ENCODE results near the gene ITGA8. TPM values are rescaled to one million over a fixed set of nuclear protein-coding genes. Genes with fewer than 3 reads are reported as not detected.

The ITGA8 gene
- total RNA-seq, 1 donor from 2014 or later: 15.5 TPM

- Histone ChIP-seq H3K4me3 (no peak overlapping the region), H3K9me3 (no peaks in the 10 kb centered on the region), H3K27me3 (no peaks in the 10 kb centered on the region), H3K4me1 (peaks cover 4% of the 10 kb centered on the region), H3K36me3 (no peaks in the 10 kb centered on the region), H3K27ac (no peak overlapping the region)
- no peak for DNase-seq (ENCODE audit: extremely low spot score in 2 of 2)
- no peak for TF ChIP-seq POLR2A (IDR thresholded peaks at IDR 0.05)
- TF ChIP-seq, protein P1, sequence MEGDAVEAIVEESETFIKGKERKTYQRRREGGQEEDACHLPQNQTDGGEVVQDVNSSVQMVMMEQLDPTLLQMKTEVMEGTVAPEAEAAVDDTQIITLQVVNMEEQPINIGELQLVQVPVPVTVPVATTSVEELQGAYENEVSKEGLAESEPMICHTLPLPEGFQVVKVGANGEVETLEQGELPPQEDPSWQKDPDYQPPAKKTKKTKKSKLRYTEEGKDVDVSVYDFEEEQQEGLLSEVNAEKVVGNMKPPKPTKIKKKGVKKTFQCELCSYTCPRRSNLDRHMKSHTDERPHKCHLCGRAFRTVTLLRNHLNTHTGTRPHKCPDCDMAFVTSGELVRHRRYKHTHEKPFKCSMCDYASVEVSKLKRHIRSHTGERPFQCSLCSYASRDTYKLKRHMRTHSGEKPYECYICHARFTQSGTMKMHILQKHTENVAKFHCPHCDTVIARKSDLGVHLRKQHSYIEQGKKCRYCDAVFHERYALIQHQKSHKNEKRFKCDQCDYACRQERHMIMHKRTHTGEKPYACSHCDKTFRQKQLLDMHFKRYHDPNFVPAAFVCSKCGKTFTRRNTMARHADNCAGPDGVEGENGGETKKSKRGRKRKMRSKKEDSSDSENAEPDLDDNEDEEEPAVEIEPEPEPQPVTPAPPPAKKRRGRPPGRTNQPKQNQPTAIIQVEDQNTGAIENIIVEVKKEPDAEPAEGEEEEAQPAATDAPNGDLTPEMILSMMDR (IDR thresholded peaks at IDR 0.05): no peak
- TF ChIP-seq POLR2AphosphoS5 (IDR thresholded peaks at IDR 0.05; ENCODE audit: insufficient read depth in 1 of 2, low read depth in 1 of 2): no peak
- intact Hi-C loops (cut with DNase I): no loop called here
These were observed 21.9 kb upstream of the ITGA8 start for GRCh38 chr10:15741581-15741980.

DNA sequence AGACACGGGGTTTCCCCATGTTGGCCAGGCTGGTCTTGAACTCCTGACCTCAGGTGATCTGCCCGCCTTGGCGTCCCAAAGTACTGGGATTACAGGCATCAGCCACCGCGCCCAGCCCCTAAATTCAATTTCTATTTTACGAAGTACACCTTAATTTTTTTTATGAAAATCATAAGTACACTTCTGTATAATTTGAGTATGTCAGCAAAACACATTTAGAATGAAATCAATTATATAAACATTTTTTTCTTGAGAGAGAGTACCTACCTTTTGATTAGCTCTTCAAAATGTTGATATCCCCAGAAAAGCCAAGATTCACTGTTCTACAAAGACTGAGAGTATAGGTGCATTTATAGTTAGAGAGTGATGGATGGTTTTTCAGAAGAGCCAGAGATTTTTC lies 20.5 kb upstream of the ITGA8 start:
- peaks cover 6% of the 10 kb centered on the region for H3K4me1 ChIP-seq
- H3K27me3 ChIP-seq: no peaks in the 10 kb centered on the region
- DNase-seq (ENCODE audit: extremely low spot score in 2 of 2): no peak
- no peaks in the 10 kb centered on the region for H3K9me3 ChIP-seq
- H3K4me3 ChIP-seq: no peak overlapping the region
- intact Hi-C loops (cut with DNase I): no loop called here
- TF ChIP-seq POLR2AphosphoS5 (IDR thresholded peaks at IDR 0.05; ENCODE audit: insufficient read depth in 1 of 2, low read depth in 1 of 2) (no peak), POLR2A (IDR thresholded peaks at IDR 0.05) (no peak)
- TF ChIP-seq, protein P1 (IDR thresholded peaks at IDR 0.05): no peak
- H3K36me3 ChIP-seq: no peaks in the 10 kb centered on the region
- no peak overlapping the region for H3K27ac ChIP-seq

DNA sequence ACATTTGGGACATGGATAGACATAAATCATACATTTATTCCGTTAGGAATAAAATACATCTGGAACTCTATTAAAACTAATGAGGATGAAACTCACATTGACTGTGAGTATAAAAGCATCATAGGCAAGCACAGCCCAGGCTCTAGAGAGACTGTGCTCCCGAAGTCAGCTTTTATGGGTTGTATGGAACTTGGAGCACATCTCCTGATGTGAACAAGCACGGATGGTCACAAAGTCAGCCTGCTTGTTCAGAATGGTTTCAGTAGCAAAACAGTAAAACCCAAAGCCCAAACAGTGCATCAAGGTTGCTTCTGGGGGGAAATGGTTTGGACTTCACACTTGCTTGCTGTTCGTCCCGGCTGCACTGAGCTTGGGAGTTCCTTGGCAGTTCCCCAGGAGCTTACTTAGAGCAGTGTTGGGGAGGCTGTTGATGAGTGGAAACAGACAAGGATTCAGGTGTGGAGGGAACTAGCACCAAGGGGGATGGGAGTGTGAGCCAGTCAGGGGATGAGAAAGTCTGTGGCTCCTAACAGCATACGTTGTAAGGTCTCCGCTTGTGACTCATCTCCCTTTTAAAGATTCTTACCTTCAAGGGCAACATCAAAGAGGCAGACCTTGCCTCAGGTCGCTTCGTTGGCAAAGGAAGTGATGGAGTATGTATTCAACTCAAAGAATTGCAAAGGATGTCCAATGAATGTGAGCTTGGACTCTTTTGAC lies 19.7 kb upstream of the ITGA8 start:
- peak overlapping the region; percentile 60 for H3K27ac ChIP-seq
- no peak overlapping the region for H3K4me3 ChIP-seq
- DNase-seq (ENCODE audit: extremely low spot score in 2 of 2): no peak
- H3K36me3 ChIP-seq: no peaks in the 10 kb centered on the region
- no peaks in the 10 kb centered on the region for H3K9me3 ChIP-seq
- peaks cover 8% of the 10 kb centered on the region for H3K4me1 ChIP-seq
- H3K27me3 ChIP-seq: no peaks in the 10 kb centered on the region
- intact Hi-C loops (cut with DNase I): no loop called here
- no peak for TF ChIP-seq POLR2A (IDR thresholded peaks at IDR 0.05)
- TF ChIP-seq, protein P1 (IDR thresholded peaks at IDR 0.05): no peak

- H3K9me3 ChIP-seq: no peaks in the 10 kb centered on the region
These were observed 18.7 kb upstream of the ITGA8 start for GRCh38 chr10:15738270-15738925.

More at GRCh38 chr10:15738270-15738925, 18.7 kb upstream of the ITGA8 start:
- TF ChIP-seq POLR2AphosphoS5 (IDR thresholded peaks at IDR 0.05; ENCODE audit: insufficient read depth in 1 of 2, low read depth in 1 of 2): no peak
- no peak for TF ChIP-seq POLR2A (IDR thresholded peaks at IDR 0.05)
- TF ChIP-seq, protein P1 (IDR thresholded peaks at IDR 0.05): no peak
- H3K27me3 ChIP-seq: no peaks in the 10 kb centered on the region
- H3K36me3 ChIP-seq: no peaks in the 10 kb centered on the region
- peak overlapping the region; percentile 60 for H3K27ac ChIP-seq
- H3K4me1 ChIP-seq: peaks cover 8% of the 10 kb centered on the region
- DNase-seq (ENCODE audit: extremely low spot score in 2 of 2): no peak
- peak overlapping the region in 1 of 2 donors; percentile 15 for H3K4me3 ChIP-seq
- intact Hi-C loops (cut with DNase I): no loop called here
